Activated T-cell treated with anti-CD3 and anti-CD28 coated beads for 1 hour (primary cell): ENCODE data around the gene ZFYVE9.
"Not testable (repeated sequence)": the region's sequence is repeated elsewhere in the genome, so short reads cannot be mapped to it uniquely, and the experiment has no call there.

Experiments
- DNase-seq: peaks from one replicate; pipeline ENCODE4 v3.0.0-alpha.2; 2020; ENCODE audit warnings: low read depth

Gene ZFYVE9

DNA sequence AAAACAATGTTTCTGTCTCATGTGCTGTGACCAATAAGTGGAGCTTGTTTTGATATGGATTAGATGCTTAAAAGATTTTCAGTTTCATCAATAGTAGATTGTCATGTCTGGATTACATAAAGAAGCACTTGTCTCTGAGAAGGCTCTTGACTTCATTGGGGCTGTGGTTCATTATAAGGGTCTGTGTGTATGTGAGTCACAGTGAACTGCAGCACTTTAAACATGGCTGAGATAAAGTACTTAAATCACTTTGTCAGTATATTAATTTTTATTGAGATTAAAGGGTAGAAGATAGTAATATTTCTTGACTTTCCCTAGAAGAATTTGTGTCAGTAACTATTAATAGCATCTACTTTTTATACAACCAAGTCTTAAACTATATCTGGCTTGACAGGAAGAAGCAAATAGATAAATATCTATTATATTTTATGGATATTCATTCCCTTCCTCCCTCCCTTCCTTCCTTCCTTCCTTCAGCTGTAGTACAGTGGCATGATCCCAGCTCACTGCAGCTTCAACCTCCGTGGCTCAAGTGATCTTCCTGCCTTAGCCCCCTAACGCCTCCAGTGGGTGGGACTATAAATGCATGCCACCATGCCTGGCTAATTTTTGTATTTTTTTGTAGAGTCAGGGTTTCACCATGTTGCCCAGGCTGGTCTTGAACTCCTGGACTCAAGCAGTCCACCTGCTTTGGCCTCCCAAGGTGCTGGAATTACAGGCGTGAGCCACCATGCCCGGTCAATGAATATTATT lies 48.8 kb downstream of the ZFYVE9 start:
- no peak for DNase-seq

DNA sequence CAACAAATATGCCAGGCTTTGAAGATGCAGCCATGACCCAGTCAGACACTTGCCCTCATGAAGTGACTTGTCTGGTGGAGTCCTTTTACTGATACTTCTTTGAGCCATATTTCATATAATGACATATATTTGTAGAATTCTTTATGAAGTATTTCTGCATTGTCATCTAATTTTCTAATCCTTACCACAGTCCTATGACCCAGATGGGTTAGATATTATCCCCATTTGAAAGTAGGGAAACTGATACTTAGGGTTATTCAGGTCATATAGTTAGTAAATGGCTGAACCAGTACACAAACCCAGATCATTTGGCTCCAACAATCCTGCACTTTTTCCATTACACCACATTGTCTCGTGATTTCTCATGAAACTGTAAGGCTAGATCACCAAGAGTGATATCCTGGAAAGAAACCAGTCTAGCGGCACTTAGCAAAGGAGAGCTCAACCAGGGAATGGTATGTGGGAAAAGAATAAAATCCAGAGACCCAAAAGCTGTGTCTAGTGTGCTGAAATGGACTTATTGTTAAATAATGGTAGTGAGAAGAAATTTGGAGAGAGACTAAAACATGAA lies 49.6 kb downstream of the ZFYVE9 start:
- no peak for DNase-seq

DNA sequence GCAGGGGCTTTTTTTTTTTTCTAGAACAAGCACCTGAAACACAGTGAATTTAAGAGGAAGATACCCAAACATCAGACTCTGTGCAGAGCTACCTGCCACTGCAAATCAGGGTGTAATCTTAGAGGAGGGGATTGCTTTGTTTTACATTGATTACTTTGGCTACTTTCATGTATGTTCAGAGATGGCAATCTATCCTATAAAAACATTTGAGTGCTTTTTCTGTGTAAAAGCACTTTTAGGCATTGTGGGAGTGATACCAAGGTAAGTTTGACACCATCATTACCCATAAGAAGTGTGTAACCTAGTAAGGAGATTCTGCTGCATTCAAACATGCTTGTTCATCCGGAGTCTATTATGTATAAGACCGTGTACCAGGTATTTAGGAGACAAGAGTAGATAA lies 50.1 kb downstream of the ZFYVE9 start:
- DNase-seq = no peak

DNA sequence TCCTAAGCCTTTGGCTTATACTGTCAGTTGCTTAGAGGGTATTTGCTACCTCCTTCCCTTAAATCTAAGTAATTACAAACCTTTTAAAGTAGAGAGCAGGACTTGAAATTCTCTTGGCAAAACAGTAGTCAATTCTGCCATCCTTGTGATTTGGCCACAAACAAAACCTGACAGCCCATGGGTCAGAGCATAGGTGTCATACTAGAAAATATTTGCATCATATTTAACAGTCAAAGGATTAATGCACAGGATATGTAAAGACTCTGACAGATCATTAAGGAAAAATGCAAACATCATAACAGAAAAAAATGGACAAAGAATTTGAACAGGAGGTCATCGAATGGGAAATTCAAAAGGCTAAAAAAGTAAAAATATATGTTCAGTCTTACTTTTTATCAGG lies 50.5 kb downstream of the ZFYVE9 start:
- DNase-seq = no peak

GRCh38 chr1:52193985-52194384 lies 52.1 kb downstream of the ZFYVE9 start:
- no peak for DNase-seq

- no peak for DNase-seq
Measured at GRCh38 chr1:52195161-52195560, 53.3 kb downstream of the ZFYVE9 start.

GRCh38 chr1:52203935-52204625 lies 62.2 kb downstream of the ZFYVE9 start:
- no peak for DNase-seq

- DNase-seq = no peak
Measured at GRCh38 chr1:52204696-52205095, 62.8 kb downstream of the ZFYVE9 start.

GRCh38 chr1:52206686-52207085 lies 64.8 kb downstream of the ZFYVE9 start:
- DNase-seq = not testable (repeated sequence)

- DNase-seq = no peak
Measured at GRCh38 chr1:52209429-52209828, 67.5 kb downstream of the ZFYVE9 start.

GRCh38 chr1:52210044-52210443 lies 68.2 kb downstream of the ZFYVE9 start:
- no peak for DNase-seq

- DNase-seq = no peak
Measured at GRCh38 chr1:52216907-52217458, 75.1 kb downstream of the ZFYVE9 start.

- no peak for DNase-seq
Measured at GRCh38 chr1:52225174-52225573, 83.3 kb downstream of the ZFYVE9 start.

GRCh38 chr1:52229494-52229893 lies 87.6 kb downstream of the ZFYVE9 start:
- no peak for DNase-seq

- no peak for DNase-seq
Measured at GRCh38 chr1:52233463-52233862, 91.6 kb downstream of the ZFYVE9 start.

- DNase-seq = no peak
Measured at GRCh38 chr1:52234014-52234413, 92.1 kb downstream of the ZFYVE9 start.

GRCh38 chr1:52234708-52235107 lies 92.8 kb downstream of the ZFYVE9 start:
- DNase-seq = no peak

- no peak for DNase-seq
Measured at GRCh38 chr1:52235646-52236045, 93.8 kb downstream of the ZFYVE9 start.

DNA sequence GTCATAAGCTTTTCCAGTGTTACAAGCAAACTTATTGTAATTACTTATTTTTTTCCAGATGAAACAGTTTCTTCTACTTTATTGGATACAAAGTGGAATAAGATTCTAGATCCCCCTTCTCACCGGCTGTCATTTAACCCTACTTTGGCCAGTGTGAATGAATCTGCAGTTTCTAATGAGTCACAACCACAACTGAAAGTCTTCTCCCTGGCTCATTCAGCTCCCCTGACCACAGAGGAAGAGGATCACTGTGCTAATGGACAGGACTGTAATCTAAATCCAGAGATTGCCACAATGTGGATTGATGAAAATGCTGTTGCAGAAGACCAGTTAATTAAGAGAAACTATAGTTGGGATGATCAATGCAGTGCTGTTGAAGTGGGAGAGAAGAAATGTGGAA lies 95.5 kb downstream of the ZFYVE9 start:
- DNase-seq = no peak

DNA sequence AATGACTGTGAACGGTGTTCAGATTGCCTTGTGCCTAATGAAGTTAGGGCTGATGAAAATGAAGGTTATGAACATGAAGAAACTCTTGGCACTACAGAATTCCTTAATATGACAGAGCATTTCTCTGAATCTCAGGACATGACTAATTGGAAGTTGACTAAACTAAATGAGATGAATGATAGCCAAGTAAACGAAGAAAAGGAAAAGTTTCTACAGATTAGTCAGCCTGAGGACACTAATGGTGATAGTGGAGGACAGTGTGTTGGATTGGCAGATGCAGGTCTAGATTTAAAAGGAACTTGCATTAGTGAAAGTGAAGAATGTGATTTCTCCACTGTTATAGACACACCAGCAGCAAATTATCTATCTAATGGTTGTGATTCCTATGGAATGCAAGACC lies 96.6 kb downstream of the ZFYVE9 start:
- no peak for DNase-seq

DNA sequence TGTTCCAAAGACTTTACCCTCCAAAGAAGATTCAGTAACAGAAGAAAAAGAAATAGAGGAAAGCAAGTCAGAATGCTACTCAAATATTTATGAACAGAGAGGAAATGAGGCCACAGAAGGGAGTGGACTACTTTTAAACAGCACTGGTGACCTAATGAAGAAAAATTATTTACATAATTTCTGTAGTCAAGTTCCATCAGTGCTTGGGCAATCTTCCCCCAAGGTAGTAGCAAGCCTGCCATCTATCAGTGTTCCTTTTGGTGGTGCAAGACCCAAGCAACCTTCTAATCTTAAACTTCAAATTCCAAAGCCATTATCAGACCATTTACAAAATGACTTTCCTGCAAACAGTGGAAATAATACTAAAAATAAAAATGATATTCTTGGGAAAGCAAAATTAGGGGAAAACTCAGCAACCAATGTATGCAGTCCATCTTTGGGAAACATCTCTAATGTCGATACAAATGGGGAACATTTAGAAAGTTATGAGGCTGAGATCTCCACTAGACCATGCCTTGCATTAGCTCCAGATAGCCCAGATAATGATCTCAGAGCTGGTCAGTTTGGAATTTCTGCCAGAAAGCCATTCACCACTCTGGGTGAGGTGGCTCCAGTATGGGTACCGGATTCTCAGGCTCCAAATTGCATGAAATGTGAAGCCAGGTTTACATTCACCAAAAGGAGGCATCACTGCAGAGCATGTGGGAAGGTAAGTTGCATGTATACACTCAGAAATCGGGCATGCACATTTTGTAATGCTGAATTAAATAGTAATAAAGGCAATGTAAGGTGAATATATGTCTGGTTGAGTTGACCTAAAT lies 97.2 kb downstream of the ZFYVE9 start:
- DNase-seq = no peak

DNA sequence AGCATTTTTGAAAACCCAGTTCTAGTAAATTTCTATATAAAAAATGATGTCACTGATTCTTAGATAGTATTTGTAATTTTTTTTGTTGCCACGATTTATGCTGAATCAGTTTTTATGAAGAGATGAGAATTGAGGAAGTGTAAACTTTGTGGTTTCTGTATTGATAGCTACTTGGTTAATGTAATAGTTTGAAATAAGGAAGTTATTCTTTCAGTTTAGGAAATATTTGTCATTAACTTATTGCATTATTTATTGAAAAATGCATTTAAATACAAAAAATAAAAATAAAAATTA lies 97.8 kb downstream of the ZFYVE9 start:
- no peak for DNase-seq
